Measurements from ENCODE around the gene SPACA4.

SPACA4 gene

DNA sequence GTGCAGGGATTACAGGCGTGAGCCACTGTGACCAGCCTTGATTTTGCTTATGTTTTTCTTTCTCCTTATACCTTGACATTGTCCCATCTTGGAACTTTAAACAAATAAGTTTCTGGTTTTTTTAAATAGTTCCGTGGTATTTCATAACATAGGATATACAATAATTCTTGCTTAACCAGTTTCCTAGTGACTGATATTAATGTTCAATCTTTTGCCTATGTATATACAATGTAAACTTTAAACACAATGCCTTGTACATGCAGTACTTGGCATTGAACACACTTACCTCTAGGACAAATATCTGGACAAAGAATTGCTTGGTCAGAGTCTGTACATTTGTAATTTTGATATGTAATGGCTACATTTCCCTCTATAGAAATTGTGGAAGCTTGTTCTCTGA is 24.4 kb upstream of the SPACA4 start:
- H3K4me3 ChIP-seq (ENCODE audit: low read depth, low read length), result no peak overlapping the region
- DNase-seq (ENCODE audit: low read depth), result no peak
- TF ChIP-seq, protein P1, sequence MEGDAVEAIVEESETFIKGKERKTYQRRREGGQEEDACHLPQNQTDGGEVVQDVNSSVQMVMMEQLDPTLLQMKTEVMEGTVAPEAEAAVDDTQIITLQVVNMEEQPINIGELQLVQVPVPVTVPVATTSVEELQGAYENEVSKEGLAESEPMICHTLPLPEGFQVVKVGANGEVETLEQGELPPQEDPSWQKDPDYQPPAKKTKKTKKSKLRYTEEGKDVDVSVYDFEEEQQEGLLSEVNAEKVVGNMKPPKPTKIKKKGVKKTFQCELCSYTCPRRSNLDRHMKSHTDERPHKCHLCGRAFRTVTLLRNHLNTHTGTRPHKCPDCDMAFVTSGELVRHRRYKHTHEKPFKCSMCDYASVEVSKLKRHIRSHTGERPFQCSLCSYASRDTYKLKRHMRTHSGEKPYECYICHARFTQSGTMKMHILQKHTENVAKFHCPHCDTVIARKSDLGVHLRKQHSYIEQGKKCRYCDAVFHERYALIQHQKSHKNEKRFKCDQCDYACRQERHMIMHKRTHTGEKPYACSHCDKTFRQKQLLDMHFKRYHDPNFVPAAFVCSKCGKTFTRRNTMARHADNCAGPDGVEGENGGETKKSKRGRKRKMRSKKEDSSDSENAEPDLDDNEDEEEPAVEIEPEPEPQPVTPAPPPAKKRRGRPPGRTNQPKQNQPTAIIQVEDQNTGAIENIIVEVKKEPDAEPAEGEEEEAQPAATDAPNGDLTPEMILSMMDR (IDR thresholded peaks at IDR 0.05; ENCODE audit: low read depth, low read length, missing control alignments), result no peak

GRCh38 chr19:48587387-48587786 is 19.2 kb upstream of the SPACA4 start:
- no peak for DNase-seq (ENCODE audit: low read depth)
- no peak overlapping the region for H3K4me3 ChIP-seq (ENCODE audit: low read depth, low read length)
- TF ChIP-seq, protein P1 (IDR thresholded peaks at IDR 0.05; ENCODE audit: low read depth, low read length, missing control alignments), result no peak

- peak overlapping the region; percentile 25; the same call in 1 of the 2 replicates for H3K4me3 ChIP-seq (ENCODE audit: low read depth, low read length)
- TF ChIP-seq, protein P1 (IDR thresholded peaks at IDR 0.05; ENCODE audit: low read depth, low read length, missing control alignments), result peak; percentile 95
- peak; percentile 35 for DNase-seq (ENCODE audit: low read depth)
Observed at GRCh38 chr19:48588670-48589401, 17.7 kb upstream of the SPACA4 start.

GRCh38 chr19:48591021-48591420 is 15.5 kb upstream of the SPACA4 start:
- no peak overlapping the region for H3K4me3 ChIP-seq (ENCODE audit: low read depth, low read length)
- TF ChIP-seq, protein P1 (IDR thresholded peaks at IDR 0.05; ENCODE audit: low read depth, low read length, missing control alignments), result no peak
- no peak for DNase-seq (ENCODE audit: low read depth)

DNA sequence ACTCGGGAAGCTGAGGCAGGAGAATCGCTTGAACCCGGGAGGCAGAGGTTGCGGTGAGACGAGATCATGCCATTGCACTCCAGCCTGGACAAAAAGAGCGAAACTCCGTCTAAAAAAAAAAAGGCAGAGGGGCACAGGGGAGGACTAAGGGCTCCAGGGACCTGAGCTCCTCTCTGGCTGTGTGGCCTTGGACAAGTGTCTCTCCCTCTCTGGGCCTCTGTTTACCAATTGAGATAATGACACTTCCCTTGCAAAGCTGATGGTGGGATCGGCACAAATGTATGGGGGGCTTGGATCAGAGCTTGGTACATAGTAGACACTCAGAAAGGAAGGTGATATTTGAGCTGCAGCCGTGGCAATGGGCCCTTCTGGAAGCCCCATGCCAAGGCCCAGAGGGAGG is 11.4 kb upstream of the SPACA4 start:
- TF ChIP-seq, protein P1 (IDR thresholded peaks at IDR 0.05; ENCODE audit: low read depth, low read length, missing control alignments), result no peak
- DNase-seq (ENCODE audit: low read depth), result no peak
- no peak overlapping the region for H3K4me3 ChIP-seq (ENCODE audit: low read depth, low read length)

GRCh38 chr19:48595833-48596232 is 10.7 kb upstream of the SPACA4 start:
- no peak overlapping the region for H3K4me3 ChIP-seq (ENCODE audit: low read depth, low read length)
- TF ChIP-seq, protein P1 (IDR thresholded peaks at IDR 0.05; ENCODE audit: low read depth, low read length, missing control alignments), result no peak
- no peak for DNase-seq (ENCODE audit: low read depth)

- peak overlapping the region; percentile 13; the same call in 1 of the 2 replicates for H3K4me3 ChIP-seq (ENCODE audit: low read depth, low read length)
- no peak for DNase-seq (ENCODE audit: low read depth)
- TF ChIP-seq, protein P1 (IDR thresholded peaks at IDR 0.05; ENCODE audit: low read depth, low read length, missing control alignments), result no peak
Observed at GRCh38 chr19:48596237-48596636, 10.3 kb upstream of the SPACA4 start.
